GM19328 (cell line): ENCODE data around the gene PRKCA.

Source experiments
- ATAC-seq: cut with Tn5 transposase; IDR thresholded peaks from one replicate; pipeline ENCODE4 v1.9.1; 2021; ENCODE audit warnings: mild to moderate bottlenecking, moderate library complexity; ENCODE audit not compliant: unreplicated experiment

PRKCA gene

GRCh38 chr17:66814026-66814425 is 511.6 kb downstream of the PRKCA start:
- no peak for ATAC-seq

- ATAC-seq = no peak
These were observed 512.2 kb downstream of the PRKCA start for GRCh38 chr17:66814570-66814969.

GRCh38 chr17:66817750-66818149 is 515.3 kb downstream of the PRKCA start:
- no peak for ATAC-seq

- no peak for ATAC-seq
These were observed 517.1 kb downstream of the PRKCA start for GRCh38 chr17:66819466-66819865.

- no peak for ATAC-seq
These were observed 519.6 kb downstream of the PRKCA start for GRCh38 chr17:66822009-66822408.

GRCh38 chr17:66826856-66827255 is 524.4 kb downstream of the PRKCA start:
- ATAC-seq = no peak

DNA sequence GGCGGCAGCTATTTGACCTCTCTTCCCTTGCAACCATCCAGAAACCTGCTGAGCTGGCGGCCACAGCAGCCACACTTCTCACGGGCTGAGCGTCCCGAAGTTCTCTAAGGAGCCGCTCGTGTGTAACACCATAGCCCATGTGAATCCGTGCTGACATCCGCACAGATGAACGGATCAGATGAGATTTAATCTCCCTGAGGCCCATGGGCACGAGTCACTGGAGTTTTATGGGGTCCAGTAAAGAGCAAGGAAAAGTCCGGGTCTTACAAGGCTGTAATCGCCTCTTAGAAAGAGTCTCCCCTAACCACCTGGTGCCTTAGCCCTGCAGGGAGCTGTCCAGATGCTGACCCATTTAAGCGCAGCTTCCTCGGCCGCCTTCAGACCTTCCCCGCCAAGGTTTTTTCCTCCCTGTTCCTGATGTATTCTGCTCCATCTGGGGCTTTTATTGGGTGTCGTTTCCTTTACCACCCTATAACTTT is 527.0 kb downstream of the PRKCA start:
- ATAC-seq = no peak

- ATAC-seq = no peak
These were observed 527.5 kb downstream of the PRKCA start for GRCh38 chr17:66829883-66830282.

DNA sequence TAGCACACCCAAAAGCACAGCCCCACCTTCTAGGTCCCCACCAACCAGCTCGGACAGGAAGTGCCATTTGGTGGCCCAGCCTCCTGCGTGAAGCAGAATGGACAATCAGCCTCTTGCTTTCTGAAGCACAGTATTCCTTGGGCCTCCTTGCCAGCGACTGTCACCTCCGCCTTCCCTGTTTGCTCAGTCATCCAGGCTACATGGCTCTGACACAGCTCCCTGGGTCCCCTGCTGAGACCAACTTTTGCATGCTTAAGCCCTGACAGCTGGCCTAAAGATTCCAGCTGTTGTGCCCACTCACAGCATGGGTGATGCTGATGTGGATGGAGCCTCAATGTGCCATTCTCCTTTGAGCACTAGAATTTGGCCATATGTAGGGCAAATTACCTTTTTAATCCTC is 528.0 kb downstream of the PRKCA start:
- no peak for ATAC-seq

DNA sequence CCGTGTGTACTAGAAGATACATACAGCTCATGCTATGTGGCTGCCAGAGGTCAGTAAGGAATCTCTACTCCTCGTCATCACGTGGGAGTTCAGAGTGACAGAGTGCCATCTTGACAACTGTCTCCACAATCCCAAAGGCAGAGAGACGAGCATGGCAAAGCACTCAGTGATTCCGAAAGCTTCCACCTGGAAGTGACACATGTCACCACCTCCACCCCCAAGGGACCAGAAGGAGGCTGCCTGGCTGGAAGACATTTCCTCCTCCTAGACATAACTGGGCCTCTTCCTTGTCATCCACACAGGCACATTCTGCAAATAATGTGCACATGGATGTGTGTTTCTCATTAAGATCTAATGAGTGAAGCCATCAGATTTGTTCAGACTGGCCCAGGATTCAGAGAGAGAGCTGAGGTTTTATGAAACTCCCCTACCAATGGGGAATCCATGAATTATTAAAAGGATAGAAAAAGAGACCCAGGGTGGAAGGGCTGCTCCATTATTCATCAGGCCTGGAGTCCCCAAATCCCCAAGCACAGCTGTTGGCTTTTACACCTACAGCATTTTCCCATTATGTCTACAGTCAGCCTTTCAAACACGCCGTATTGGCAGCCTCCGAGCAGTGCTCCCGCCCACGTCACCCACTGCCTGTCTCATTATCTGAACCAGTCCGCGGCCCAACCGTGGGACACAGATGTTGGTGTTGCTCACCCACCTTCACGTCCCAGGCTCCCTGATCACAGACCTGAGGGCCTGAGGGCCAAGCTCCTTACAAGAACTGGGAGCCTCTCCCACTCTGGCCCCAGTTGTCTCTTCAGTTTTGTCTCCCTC is 529.2 kb downstream of the PRKCA start:
- no peak for ATAC-seq

- no peak for ATAC-seq
These were observed 530.8 kb downstream of the PRKCA start for GRCh38 chr17:66833201-66833600.

GRCh38 chr17:66834426-66834918 is 532.1 kb downstream of the PRKCA start:
- ATAC-seq = no peak

DNA sequence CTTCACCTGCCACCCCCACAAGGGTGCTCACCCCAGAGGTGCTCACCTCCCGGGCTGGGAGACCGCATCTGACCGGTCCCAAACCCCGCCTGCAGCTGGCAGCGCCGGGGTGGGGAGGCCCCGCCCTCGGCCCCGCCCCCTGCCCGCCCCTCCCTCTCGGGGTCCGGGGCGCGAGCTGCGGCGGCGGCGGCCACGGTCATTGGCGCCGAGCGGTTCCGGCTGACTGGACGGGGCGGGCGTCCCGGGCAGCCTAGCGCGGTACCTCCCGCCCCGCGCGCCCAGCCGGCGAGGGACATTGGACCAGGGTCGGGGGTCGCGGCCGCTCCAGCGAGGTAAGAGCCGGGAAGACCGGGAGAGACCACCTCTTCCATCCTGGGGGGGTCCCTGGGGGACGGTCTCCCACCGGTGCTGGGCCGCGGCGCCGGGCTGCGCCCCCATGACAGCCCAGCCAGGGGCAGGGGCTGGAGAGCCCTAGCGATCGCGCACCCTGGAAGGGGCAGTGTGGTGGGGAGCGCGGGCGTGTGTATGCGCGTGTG is 532.6 kb downstream of the PRKCA start, which contains the start of gene CACNG5:
CACNG5 (plus strand) TSS at position 199 of the 536 bp plus-strand sequence. CDS start 42,216 bp downstream, outside the sequence.
- no peak for ATAC-seq

DNA sequence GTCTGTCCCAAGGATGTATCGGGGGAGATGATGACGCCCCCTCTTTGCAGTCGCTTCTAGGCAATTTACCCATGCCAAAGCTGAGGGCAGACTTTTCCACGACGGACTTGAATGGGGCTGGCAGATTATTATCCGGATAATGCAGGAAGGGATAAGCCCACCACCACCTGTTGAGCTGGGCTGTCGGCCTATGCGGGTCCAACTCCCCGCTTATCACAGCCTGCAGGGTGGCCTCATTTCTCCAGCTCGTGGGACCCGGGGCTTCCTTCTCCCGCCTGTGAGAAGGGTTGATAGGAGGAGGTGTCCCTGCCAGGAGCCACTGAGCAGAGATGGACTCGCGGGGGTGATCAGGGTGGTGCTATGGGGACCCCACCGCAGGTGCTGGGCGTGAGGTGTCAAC is 533.1 kb downstream of the PRKCA start:
- no peak for ATAC-seq

GRCh38 chr17:66836063-66837005 is 533.9 kb downstream of the PRKCA start:
- no peak for ATAC-seq

GRCh38 chr17:66837226-66837625 is 534.8 kb downstream of the PRKCA start:
- no peak for ATAC-seq

DNA sequence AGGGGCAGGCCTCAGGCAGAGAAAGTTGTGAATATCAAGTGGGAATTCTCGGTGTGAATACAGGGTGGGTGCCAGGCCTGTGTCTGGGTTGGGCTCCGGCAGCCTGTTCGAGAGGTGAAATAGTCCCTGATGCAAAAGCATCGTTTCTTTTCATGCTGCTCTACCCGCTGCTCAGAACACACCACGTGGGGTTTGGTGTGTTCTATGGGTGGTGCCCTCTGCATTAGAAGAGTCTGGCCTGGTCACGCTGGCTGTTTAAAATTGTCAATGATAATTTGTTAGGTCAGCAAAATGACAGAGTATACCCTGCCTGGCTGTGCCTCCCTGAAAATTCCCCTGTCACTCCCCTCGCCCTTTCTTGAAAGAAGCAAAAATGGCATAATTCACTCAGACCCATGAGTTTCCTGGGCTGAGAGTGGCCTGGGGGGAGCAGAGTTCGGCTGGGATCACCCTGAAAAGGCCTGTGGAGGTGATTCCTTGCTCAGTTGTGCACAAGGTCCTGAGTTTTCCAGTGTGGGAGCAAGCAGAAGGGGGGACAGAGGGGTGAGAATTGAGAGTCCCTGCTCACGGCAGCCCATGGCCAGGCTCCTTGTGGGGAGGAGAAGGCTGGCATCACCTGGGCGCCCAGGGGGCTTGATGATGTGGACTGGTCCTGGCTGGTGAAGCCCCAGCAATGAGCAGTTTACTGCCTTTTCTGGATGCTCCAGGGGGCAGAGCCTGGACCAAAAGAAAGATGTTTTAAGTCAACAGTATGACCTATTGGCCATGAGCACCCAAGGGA is 535.7 kb downstream of the PRKCA start:
- no peak for ATAC-seq

DNA sequence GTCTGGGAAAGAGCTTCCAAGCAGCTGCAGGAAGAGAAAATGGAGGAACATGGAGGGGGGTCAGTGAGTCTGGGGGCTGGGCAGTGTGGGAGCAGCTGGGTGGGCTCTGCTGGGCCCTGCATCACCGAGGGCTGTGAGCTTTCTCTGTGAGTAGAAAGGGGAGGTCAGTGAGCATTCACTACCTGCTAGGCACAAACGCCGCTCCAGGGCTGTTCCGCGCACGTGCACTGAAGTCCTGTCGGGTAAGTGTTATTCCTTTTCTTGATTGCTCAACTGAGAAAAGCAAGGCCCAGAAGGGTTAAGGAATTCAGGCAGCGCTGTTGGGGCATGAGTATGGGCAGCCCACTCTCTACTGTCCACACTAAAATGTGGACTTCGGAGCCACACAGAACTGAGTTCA is 537.2 kb downstream of the PRKCA start:
- ATAC-seq = no peak

GRCh38 chr17:66840061-66840460 is 537.6 kb downstream of the PRKCA start:
- ATAC-seq = no peak

- no peak for ATAC-seq
These were observed 538.9 kb downstream of the PRKCA start for GRCh38 chr17:66841328-66841727.
